CD4-positive, alpha-beta T cell treated with Interleukin-15 for 4 hours (primary cell): Measurements from ENCODE around the gene SIRT4.

Source experiments
- DNase-seq: peaks from one replicate; pipeline ENCODE4 v3.0.0-alpha.2; 2020; ENCODE audit warnings: low spot score

SIRT4 gene

GRCh38 chr12:120301962-120302815 is at the start of gene SIRT4:
SIRT4 (plus strand) TSS chr12:120302321; CDS start chr12:120303562, 1,241 bp downstream.
- DNase-seq = peak; percentile 91

GRCh38 chr12:120253313-120253712 is 48.8 kb upstream of the SIRT4 start:
- DNase-seq = peak; percentile 71

- DNase-seq = no peak
These were observed 47.3 kb upstream of the SIRT4 start for GRCh38 chr12:120254809-120255208.

GRCh38 chr12:120257041-120257821 is 44.9 kb upstream of the SIRT4 start:
- no peak for DNase-seq

GRCh38 chr12:120258323-120258896 is 43.7 kb upstream of the SIRT4 start:
- no peak for DNase-seq

- no peak for DNase-seq
These were observed 42.5 kb upstream of the SIRT4 start for GRCh38 chr12:120259418-120260202.

GRCh38 chr12:120260607-120261006 is 41.5 kb upstream of the SIRT4 start:
- DNase-seq = no peak

GRCh38 chr12:120261951-120262851 is 39.9 kb upstream of the SIRT4 start:
- DNase-seq = peak; percentile 44

- no peak for DNase-seq
These were observed 39.0 kb upstream of the SIRT4 start for GRCh38 chr12:120262852-120263747.

- no peak for DNase-seq
These were observed 38.4 kb upstream of the SIRT4 start for GRCh38 chr12:120263748-120264085.

GRCh38 chr12:120264086-120264903 is 37.8 kb upstream of the SIRT4 start:
- DNase-seq = no peak

GRCh38 chr12:120264904-120265472 is 37.1 kb upstream of the SIRT4 start:
- no peak for DNase-seq

- DNase-seq = peak; percentile 89
These were observed 36.5 kb upstream of the SIRT4 start, which contains the start of gene PXN for GRCh38 chr12:120265473-120266179. PXN (minus strand) TSS chr12:120265730; CDS start chr12:120265629, 101 bp downstream.

- DNase-seq = no peak
These were observed 35.8 kb upstream of the SIRT4 start for GRCh38 chr12:120266180-120266870.

- DNase-seq = no peak
These were observed 34.4 kb upstream of the SIRT4 start for GRCh38 chr12:120267736-120268135.

GRCh38 chr12:120276734-120277133 is 25.4 kb upstream of the SIRT4 start:
- no peak for DNase-seq
